Measurements from ENCODE around the gene CDK16. TPM values are rescaled to one million over a fixed set of nuclear protein-coding genes. Genes with fewer than 3 reads are reported as not detected.

Gene CDK16
- total RNA-seq, result 71.0 and 131 TPM in 2 replicates

GRCh38 chrX:47218280-47218919, at the start of gene CDK16:
Gene CDK16, plus strand, starts transcription at chrX:47218681. Its CDS starts 4,877 bp downstream, at chrX:47223558.

GRCh38 chrX:47193475-47194193, 24.8 kb upstream of the CDK16 start, which contains the start of gene UBA1:
Gene UBA1, plus strand, starts transcription at chrX:47193829. Its CDS starts 4,974 bp downstream, at chrX:47198803.

GRCh38 chrX:47232803-47233332, 14.4 kb downstream of the CDK16 start, which contains the start of gene USP11:
Gene USP11, plus strand, starts transcription at chrX:47233009. Its CDS starts 35 bp downstream, at chrX:47233044.

Other genes starting within 250 kb of the CDK16 start
- 0.65 and 1.5 TPM in 2 replicates for gene RGN, start 140.2 kb upstream of the CDK16 start, total RNA-seq
- 33.5 and 44.8 TPM in 2 replicates for gene NDUFB11, start 74.0 kb upstream of the CDK16 start, total RNA-seq
- gene RBM10, start 73.5 kb upstream of the CDK16 start, total RNA-seq, result 44.2 and 61.1 TPM in 2 replicates
- 123 and 204 TPM in 2 replicates for gene UBA1, start 24.9 kb upstream of the CDK16 start, total RNA-seq
- gene USP11, start 14.3 kb downstream of the CDK16 start, total RNA-seq, result 52.3 and 76.9 TPM in 2 replicates
- 0.09 TPM in 1 of 2 replicates, not detected in the other for gene ZNF157, start 151.9 kb downstream of the CDK16 start, total RNA-seq